H1 (cell line): ENCODE results near the gene MOB3C. TPM values are rescaled to one million over a fixed set of nuclear protein-coding genes. Genes with fewer than 3 reads are reported as not detected.

Experiments used
- BACH1 ChIP-seq: IDR thresholded peaks from 2 replicates; pipeline ENCODE4 v1.6.1; 2012; ENCODE audit warnings: low read length, improper control_type of control experiment
- EGR1 ChIP-seq: IDR thresholded peaks from 2 replicates; pipeline ENCODE4 v1.6.1; 2011; ENCODE audit warnings: low read depth, low read length, borderline replicate concordance
- KDM4A ChIP-seq: IDR thresholded peaks from one replicate; pipeline ENCODE4 v1.7.1; 2012; ENCODE audit warnings: low read depth, mild to moderate bottlenecking, moderate library complexity, low read length, inconsistent platforms; ENCODE audit not compliant: severe bottlenecking
- PHF8 ChIP-seq: fragments of 200-600 bp; sonication (generic); conservative IDR thresholded peaks from 2 replicates; pipeline ENCODE4 v1.7.1; 2012; ENCODE audit warnings: low read depth, mild to moderate bottlenecking, inconsistent platforms, low read length, moderate library complexity
- TAF1 ChIP-seq: IDR thresholded peaks from 2 replicates; pipeline ENCODE4 v1.6.1; 2011; ENCODE audit warnings: mild to moderate bottlenecking, low read depth, low read length
- polyA plus RNA-seq, 7 experiments: library from polyadenylated mRNA; depleted of rRNA in 3 of 7; stranded (reverse) in 5 of 7; unstranded in 2 of 7; fragments of >200 nt in 5 of 7; fragments of 200-250 nt in 2 of 7; gene quantifications; 1 replicate in 5 of 7; 2 replicates in 1 of 7; 4 replicates in 1 of 7; pipeline versions ENCODE4 v1.2.1 to v1.2.3, GENCODE V29; 2011 to 2013; ENCODE audit warnings: missing spikeins in 2 of 7, mixed read lengths in 2 of 7
- total RNA-seq: library from RNA; stranded (reverse); fragmentation: NEBNext Ultra II Directional; extraction: Animal tissue kit (Norgen Biotek cat#: 25700); gene quantifications from 2 replicates; pipeline ENCODE4 v1.2.1, GENCODE V29; 2021

Gene MOB3C
- total and polyA plus RNA-seq, 2 of the 8 experiments (the other 6 are each of a cell fraction or from before 2014, with no cell fraction given) = 5.8 to 6.6 TPM

DNA sequence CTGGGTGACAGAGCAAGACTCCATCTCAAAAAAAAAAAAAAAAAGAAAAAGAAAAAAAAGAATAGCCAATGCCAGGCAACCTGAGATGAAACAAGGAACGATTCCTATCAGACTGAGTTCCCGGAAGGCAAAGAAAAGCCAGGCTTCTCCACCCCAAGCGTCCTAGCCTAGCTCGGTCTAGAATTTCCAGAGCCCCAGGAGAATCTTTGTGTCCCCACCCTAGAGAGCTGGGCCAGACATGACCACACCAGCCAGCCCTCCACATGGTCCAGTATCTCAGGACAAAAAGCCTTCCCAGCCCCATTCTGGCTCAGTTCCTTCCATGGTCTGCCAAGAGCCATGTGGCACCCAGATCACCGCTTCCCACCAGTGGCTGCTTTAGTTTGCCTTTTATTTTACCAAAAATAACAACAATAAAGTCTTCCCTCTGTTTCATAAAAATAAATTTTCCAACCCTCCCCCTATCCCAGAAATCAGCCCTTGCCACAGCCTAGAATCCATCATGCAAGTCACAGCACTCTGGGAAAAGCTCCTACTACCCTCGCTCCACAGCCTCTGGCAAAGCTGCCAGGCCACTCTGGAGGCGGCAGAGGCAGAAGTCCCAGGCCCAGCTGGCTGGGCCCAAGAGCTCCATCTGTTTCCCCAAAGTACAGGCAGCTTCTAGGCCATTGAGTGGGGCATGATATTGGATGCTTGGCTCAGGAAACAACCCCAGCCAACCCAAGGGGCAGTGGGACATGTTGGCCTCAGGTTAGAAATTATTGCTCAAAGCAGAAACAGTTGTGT, 9.1 kb downstream of the MOB3C start (continued):
- no peak for TF ChIP-seq PHF8
- TF ChIP-seq TAF1 = no peak
- TF ChIP-seq KDM4A = no peak
- TF ChIP-seq BACH1 = no peak
- no peak for TF ChIP-seq EGR1
